Esophagus muscularis mucosa (tissue), 4 donors: ENCODE measurements around the gene ANKRD9. TPM values are rescaled to one million over a fixed set of nuclear protein-coding genes. Genes with fewer than 3 reads are reported as not detected.

Experiments
- DNase-seq: peaks from one replicate; pipeline ENCODE4 v3.0.0-alpha.2; 2017; ENCODE audit errors: extremely low spot score
- H3K27ac ChIP-seq, 4 donors: fragments of 200-600 bp; sonication (generic); replicated peaks in 1 of 4; 1 replicate in 3 of 4; 2 replicates in 1 of 4; pipeline ENCODE4 v1.5.1; 2016 to 2019; ENCODE audit warnings: mild to moderate bottlenecking in 1 of 4
- H3K27me3 ChIP-seq, 4 donors: fragments of 200-600 bp; sonication (generic); one replicate each; pipeline versions ENCODE4 v1.5.1 to v1.6.0; 2016 to 2019
- H3K36me3 ChIP-seq, 4 donors: fragments of 200-600 bp; sonication (generic); one replicate each; pipeline ENCODE4 v1.5.1; 2016 to 2019
- H3K4me1 ChIP-seq, 4 donors: fragments of 200-600 bp; sonication (generic); one replicate each; pipeline ENCODE4 v1.5.1; 2016 to 2019
- H3K4me3 ChIP-seq, 4 donors: fragments of 200-600 bp; sonication (generic); 1 replicate in 2 of 4; 2 replicates in 2 of 4; pipeline ENCODE4 v1.5.1; 2016 to 2019; ENCODE audit warnings: mild to moderate bottlenecking in 4 of 4, moderate library complexity in 1 of 4
- H3K9me3 ChIP-seq, 4 donors: fragments of 200-600 bp; sonication (generic); 1 replicate in 3 of 4; 2 replicates in 1 of 4; pipeline ENCODE4 v1.5.1; 2016 to 2019
- EP300 ChIP-seq: sonication (generic); formaldehyde crosslinking; IDR thresholded peaks from one replicate; pipeline ENCODE4 v1.6.1; 2017; ENCODE audit warnings: antibody characterized with exemption
- POLR2A ChIP-seq: fragments of 450-650 bp; IDR thresholded peaks from one replicate; pipeline ENCODE4 v1.6.1; 2017; ENCODE audit warnings: antibody characterized with exemption, moderate library complexity, mild to moderate bottlenecking, low read depth
- POLR2AphosphoS5 ChIP-seq, 2 donors: sonication (generic); formaldehyde crosslinking; IDR thresholded peaks; one replicate each; pipeline ENCODE4 v1.6.1; 2017; ENCODE audit warnings: antibody characterized with exemption in 2 of 2
- WGBS: methylation state at CpG from one replicate; pipeline ENCODE4 v1.1.5; 2018; 5-methylcytosine and 5-hydroxymethylcytosine counted together
- intact Hi-C: fragments of 100-400 bp; cut with DNase I; formaldehyde crosslinking; loops from one replicate; pipeline ENCODE4 v1.15.1; 2023
- total RNA-seq, 4 donors: library from RNA; depleted of rRNA; stranded (reverse); fragments of >200 nt; gene quantifications; one replicate each; pipeline versions ENCODE4 v1.1.0 to v1.2.1, GENCODE V29; 2016
- TF ChIP-seq, protein P1 (sequence below), 3 experiments: fragments of 200-600 bp in 2 of 3; fragments of 450-650 bp in 1 of 3; sonication (generic) in 2 of 3; IDR thresholded peaks; one replicate each; pipeline ENCODE4 v1.5.1; 2017 to 2019; ENCODE audit warnings: antibody characterized with exemption in 3 of 3, mild to moderate bottlenecking in 2 of 3, moderate library complexity in 1 of 3

The ANKRD9 gene
- total RNA-seq, 4 donors from 2014 or later, result 33.2 to 74.0 (median 54.2) TPM

- H3K36me3 ChIP-seq, result no peaks in the 10 kb centered on the region
- no peak overlapping the region for H3K27ac ChIP-seq
- H3K27me3 ChIP-seq, result peaks cover 0 to 61% (median 13%) of the 10 kb centered on the region in 4 donors
- no peak overlapping the region for H3K4me3 ChIP-seq
- H3K4me1 ChIP-seq, result peaks cover 13 to 25% (median 23%) of the 10 kb centered on the region in 4 donors
- DNase-seq, result no peak
- H3K9me3 ChIP-seq, result no peaks in the 10 kb centered on the region
- TF ChIP-seq EP300 (no peak), POLR2AphosphoS5 (IDR thresholded peaks at IDR 0.05) (no peak), POLR2A (no peak)
- TF ChIP-seq, protein P1, sequence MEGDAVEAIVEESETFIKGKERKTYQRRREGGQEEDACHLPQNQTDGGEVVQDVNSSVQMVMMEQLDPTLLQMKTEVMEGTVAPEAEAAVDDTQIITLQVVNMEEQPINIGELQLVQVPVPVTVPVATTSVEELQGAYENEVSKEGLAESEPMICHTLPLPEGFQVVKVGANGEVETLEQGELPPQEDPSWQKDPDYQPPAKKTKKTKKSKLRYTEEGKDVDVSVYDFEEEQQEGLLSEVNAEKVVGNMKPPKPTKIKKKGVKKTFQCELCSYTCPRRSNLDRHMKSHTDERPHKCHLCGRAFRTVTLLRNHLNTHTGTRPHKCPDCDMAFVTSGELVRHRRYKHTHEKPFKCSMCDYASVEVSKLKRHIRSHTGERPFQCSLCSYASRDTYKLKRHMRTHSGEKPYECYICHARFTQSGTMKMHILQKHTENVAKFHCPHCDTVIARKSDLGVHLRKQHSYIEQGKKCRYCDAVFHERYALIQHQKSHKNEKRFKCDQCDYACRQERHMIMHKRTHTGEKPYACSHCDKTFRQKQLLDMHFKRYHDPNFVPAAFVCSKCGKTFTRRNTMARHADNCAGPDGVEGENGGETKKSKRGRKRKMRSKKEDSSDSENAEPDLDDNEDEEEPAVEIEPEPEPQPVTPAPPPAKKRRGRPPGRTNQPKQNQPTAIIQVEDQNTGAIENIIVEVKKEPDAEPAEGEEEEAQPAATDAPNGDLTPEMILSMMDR (IDR thresholded peaks at IDR 0.05), result no peak
- 49% methylated on average over 24 of the region's 29 CpGs for WGBS
- intact Hi-C loops, result no loop called here
Observed at GRCh38 chr14:102540315-102541028, 30.9 kb upstream of the ANKRD9 start.

DNA sequence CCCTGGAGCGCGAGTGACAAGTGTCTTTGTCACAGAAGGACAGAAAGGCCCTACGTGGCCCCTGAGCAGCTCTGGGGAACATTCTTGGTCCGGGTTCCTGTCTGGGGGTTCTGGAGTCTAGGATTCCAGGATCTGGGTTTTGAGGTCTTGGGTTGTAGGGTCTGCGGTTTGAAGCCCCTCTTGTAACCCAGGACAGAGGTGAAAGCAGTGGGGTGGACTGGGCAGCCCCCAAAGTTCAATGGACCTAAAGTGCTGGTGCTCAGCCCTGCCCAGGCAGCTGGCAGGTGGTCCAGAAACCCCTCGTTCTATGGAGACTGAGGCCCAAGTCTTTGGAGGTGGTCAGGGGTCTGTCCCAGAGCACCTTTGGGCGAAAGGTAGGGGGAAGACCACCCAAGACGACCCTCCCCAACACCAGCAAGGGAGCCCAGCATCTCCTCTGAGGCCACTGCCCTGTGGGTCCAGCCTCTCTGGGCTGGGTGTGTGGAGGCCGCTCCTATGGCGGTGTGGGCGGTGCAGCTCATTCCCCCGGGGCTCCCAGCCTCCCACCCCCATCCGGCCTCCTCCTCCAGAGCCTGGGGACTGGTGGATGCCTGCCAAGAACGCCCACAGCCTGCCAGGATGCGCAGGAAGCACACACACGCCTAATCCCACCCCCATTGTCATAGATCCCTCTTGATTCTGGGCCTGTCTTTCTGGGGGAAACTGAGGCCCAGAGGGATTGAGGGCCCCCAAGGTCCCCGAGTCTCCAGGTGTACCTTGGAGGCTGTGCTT lies 30.2 kb upstream of the ANKRD9 start:
- Histone ChIP-seq H3K27ac (no peak overlapping the region), H3K27me3 (peaks cover 0 to 53% (median 8%) of the 10 kb centered on the region in 4 donors), H3K4me3 (no peak overlapping the region), H3K9me3 (no peaks in the 10 kb centered on the region), H3K36me3 (no peaks in the 10 kb centered on the region), H3K4me1 (peaks cover 10 to 17% (median 15%) of the 10 kb centered on the region in 4 donors)
- DNase-seq, result no peak
- intact Hi-C loops, result no loop called here
- no peak for TF ChIP-seq POLR2A
- TF ChIP-seq, protein P1 (IDR thresholded peaks at IDR 0.05), result no peak
- TF ChIP-seq POLR2AphosphoS5 (IDR thresholded peaks at IDR 0.05), result no peak
- TF ChIP-seq EP300, result no peak
- WGBS, result 64% methylated on average over 6 of the region's 17 CpGs

DNA sequence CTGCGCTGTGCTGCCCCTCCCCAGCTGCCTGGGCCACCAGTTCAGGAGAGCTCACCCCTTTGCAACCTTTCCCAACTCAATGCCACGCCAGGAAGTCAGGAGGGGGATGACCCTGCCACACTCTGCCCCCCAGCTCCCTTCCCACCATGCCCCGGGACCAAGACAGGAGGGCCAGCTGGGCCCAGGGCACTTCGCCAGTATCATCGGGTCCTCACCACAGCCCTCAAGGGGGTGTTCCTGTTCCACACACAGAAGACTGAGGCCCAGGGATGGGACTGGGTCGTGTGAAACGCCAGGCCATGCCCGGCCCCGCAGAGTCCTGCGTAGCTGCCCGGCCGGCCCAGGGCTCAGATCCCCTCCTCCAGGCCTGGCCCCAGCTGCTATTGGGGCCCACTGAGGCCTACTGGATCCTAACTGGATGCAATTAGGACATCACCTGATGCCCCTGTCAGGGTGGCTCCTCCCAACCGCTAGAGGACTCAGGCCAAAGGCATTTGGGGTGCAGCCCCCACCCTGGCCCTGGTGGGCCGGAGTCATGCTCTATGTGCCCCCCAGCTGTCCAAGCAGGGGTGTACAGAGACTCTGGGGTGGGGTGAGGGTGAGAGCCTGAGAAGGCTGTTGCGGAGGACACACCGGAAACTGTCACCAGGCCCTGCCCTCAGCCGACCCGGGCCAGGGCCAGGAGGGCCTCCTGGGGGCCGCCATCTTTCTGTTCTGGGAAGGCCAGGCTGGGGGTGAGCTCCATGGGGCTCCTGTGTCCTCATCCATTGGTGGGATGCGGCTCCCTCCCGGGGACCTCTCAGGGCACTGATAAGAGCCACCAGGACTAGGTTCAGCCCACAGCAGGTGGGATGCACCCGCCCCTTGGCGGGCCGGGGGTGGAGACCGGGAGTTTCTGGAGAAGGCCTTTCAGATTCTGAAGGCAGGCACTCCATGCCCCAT lies 29.3 kb upstream of the ANKRD9 start:
- 59% methylated on average over 8 of the region's 25 CpGs for WGBS
- no peaks in the 10 kb centered on the region for H3K36me3 ChIP-seq

DNA sequence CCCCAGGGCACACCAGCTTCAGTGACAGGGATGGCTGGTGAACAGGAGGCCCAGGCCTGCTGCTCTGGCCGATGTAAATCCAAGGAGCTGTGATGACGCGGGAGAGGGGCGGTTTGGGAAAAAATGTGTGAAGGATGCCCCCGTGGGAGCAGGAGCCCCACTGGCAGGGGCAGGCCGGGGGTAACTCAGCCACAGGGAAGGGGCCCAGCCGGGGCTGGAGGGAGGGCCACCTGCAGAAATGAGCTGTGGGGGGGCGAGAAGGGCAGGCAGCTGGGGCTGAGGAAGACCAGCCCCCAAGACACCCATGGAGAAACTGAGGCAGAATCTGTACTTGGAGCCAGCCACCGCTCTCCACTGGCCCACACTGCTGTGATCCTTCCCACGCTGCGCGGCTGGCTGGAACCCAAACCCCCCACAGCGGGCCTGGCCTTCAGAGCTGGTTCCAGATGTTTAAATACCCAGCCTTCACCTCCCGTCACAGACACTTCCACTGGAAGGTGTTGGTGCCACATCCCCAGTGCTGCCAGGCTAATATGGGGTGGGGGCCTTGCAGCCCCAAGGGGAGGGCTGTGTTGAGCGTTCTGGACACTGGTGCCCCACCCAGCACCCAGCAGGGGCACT lies 28.5 kb upstream of the ANKRD9 start:
- 59% methylated on average over 10 of the region's 15 CpGs for WGBS
- intact Hi-C loops, result no loop called here
- DNase-seq, result no peak

More for the DNA sequence above, 29.3 kb upstream of the ANKRD9 start:
- intact Hi-C loops, result no loop called here
- H3K27me3 ChIP-seq, result peaks cover 0 to 45% (median 0%) of the 10 kb centered on the region in 4 donors
- TF ChIP-seq POLR2A, result no peak
- no peaks in the 10 kb centered on the region for H3K9me3 ChIP-seq
- H3K4me3 ChIP-seq, result no peak overlapping the region
- no peak for DNase-seq
- H3K27ac ChIP-seq, result no peak overlapping the region
- peaks cover 8 to 11% (median 10%) of the 10 kb centered on the region in 4 donors for H3K4me1 ChIP-seq

More for the DNA sequence above, 28.5 kb upstream of the ANKRD9 start:
- Histone ChIP-seq H3K27me3 (peaks cover 0 to 37% (median 0%) of the 10 kb centered on the region in 4 donors), H3K27ac (no peak overlapping the region), H3K36me3 (no peaks in the 10 kb centered on the region), H3K9me3 (no peaks in the 10 kb centered on the region), H3K4me1 (peaks cover 8 to 11% (median 10%) of the 10 kb centered on the region in 4 donors), H3K4me3 (no peak overlapping the region)
- TF ChIP-seq, protein P1 (IDR thresholded peaks at IDR 0.05), result no peak
- TF ChIP-seq EP300 (no peak), POLR2AphosphoS5 (IDR thresholded peaks at IDR 0.05) (no peak), POLR2A (no peak)
